ENCODE data around the gene NUDT14.

DNA sequence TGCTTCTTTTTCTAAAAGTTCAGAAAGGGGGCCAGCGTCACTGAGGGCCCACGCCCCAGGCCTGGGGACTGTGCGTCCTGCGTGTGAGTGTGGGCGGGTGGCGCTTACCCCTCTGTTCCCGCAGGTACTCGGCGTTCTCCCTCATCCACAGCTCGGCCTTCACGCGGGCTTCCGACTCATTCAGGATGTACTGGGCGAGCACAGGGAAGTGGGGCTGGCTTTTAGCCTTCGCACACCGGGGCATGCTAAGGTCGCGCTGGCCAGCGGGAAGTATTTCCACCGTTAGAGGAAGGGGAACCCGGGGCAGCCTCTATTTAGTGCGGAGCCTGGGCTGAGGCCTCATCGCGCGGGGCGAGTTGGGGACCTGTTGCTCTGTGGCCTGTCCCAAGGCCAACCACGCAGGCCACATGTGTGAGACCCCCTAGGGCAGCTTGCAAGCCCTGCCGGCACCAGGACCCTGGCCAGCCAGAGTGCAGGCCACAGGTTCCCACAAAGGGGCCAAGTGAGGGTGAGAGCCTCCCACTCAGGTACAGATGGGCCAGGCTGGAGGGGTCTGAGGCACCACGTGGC is 38.0 kb upstream of the NUDT14 start:
- TF ChIP-seq, protein P1, sequence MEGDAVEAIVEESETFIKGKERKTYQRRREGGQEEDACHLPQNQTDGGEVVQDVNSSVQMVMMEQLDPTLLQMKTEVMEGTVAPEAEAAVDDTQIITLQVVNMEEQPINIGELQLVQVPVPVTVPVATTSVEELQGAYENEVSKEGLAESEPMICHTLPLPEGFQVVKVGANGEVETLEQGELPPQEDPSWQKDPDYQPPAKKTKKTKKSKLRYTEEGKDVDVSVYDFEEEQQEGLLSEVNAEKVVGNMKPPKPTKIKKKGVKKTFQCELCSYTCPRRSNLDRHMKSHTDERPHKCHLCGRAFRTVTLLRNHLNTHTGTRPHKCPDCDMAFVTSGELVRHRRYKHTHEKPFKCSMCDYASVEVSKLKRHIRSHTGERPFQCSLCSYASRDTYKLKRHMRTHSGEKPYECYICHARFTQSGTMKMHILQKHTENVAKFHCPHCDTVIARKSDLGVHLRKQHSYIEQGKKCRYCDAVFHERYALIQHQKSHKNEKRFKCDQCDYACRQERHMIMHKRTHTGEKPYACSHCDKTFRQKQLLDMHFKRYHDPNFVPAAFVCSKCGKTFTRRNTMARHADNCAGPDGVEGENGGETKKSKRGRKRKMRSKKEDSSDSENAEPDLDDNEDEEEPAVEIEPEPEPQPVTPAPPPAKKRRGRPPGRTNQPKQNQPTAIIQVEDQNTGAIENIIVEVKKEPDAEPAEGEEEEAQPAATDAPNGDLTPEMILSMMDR (IDR thresholded peaks at IDR 0.05), result no peak
- TF ChIP-seq POLR2A (IDR thresholded peaks at IDR 0.05), result no peak

All from tibial nerve (tissue), 3 donors.